Caco-2 (cell line): Measurements from ENCODE around the gene SCAMP4. TPM values are rescaled to one million over a fixed set of nuclear protein-coding genes. Genes with fewer than 3 reads are reported as not detected.

Experiments
- BruUV-seq: library from RNA; stranded (reverse); fragments of 400-500 nt; replicated peaks from 2 replicates; lab custom pipeline; 2021; lab: Mats Ljungman, UMichigan
- CTCF ChIA-PET: fragments of 300-600 bp; sonication (Branson Sonifier 250); formaldehyde crosslinking; loops from one replicate; lab custom pipeline; 2022; ENCODE audit warnings: antibody characterized with exemption; lab: Charles Lee
- POLR2A ChIA-PET: fragments of 300-600 bp; sonication (Branson Sonifier 250); formaldehyde crosslinking; loops from one replicate; lab custom pipeline; 2022; ENCODE audit warnings: antibody characterized with exemption; lab: Charles Lee
- DNase-seq, 2 experiments: peaks; one replicate each; pipeline versions ENCODE4 v3.0.0 to v3.0.0-alpha.2; 2020 to 2022
- H3K27me3 ChIP-seq: replicated peaks from 2 replicates; pipeline ENCODE4 v1.6.0; 2011; ENCODE audit warnings: low read length; ENCODE audit not compliant: control insufficient read depth, insufficient read depth
- H3K36me3 ChIP-seq: 2 replicates; pipeline ENCODE4 v1.5.1; 2011; ENCODE audit warnings: low read length; ENCODE audit not compliant: control insufficient read depth, insufficient read depth
- H3K4me1 ChIP-seq: fragments of 250-450 bp; sonication (Bioruptor Pico); 2 replicates; pipeline ENCODE4 v1.5.1; 2020; ENCODE audit warnings: mild to moderate bottlenecking
- H3K4me3 ChIP-seq: 2 replicates; pipeline ENCODE4 v1.5.1; 2011; ENCODE audit warnings: low read depth, mild to moderate bottlenecking, control low read depth, low read length
- H3K9me3 ChIP-seq: fragments of 250-450 bp; sonication (Bioruptor Pico); 2 replicates; pipeline ENCODE4 v1.5.1; 2020; ENCODE audit warnings: mild to moderate bottlenecking, moderate library complexity
- H3K27ac Mint-ChIP-seq: one replicate; pipeline ENCODE4 v1.8.0; 2022; ENCODE audit warnings: mixed read lengths; ENCODE audit not compliant: unreplicated experiment
- H3K27me3 Mint-ChIP-seq: one replicate; pipeline ENCODE4 v1.8.0; 2022; ENCODE audit warnings: mixed read lengths; ENCODE audit not compliant: insufficient read depth, unreplicated experiment
- H3K36me3 Mint-ChIP-seq: one replicate; pipeline ENCODE4 v1.8.0; 2022; ENCODE audit warnings: mild to moderate bottlenecking, mixed read lengths; ENCODE audit not compliant: insufficient read depth, unreplicated experiment
- H3K4me1 Mint-ChIP-seq: one replicate; pipeline ENCODE4 v1.8.0; 2022; ENCODE audit warnings: low read depth, mixed read lengths; ENCODE audit not compliant: unreplicated experiment
- H3K4me3 Mint-ChIP-seq: one replicate; pipeline ENCODE4 v1.8.0; 2022; ENCODE audit warnings: mild to moderate bottlenecking, moderate library complexity, mixed read lengths; ENCODE audit not compliant: unreplicated experiment
- H3K9me3 Mint-ChIP-seq: one replicate; pipeline ENCODE4 v1.8.0; 2022; ENCODE audit warnings: mixed read lengths; ENCODE audit not compliant: unreplicated experiment
- CTCF ChIP-seq, 2 experiments: fragments of 200-600 bp in 1 of 2; IDR thresholded peaks; 1 replicate in 1 of 2; 2 replicates in 1 of 2; pipeline versions ENCODE4 v1.5.1 to v1.8.0; 2011 to 2022; ENCODE audit warnings: antibody characterized with exemption in 1 of 2, control low read depth in 1 of 2, inconsistent platforms in 1 of 2, low read depth in 1 of 2, low read length in 1 of 2, mild to moderate bottlenecking in 1 of 2, moderate library complexity in 1 of 2; ENCODE audit not compliant: insufficient read depth in 1 of 2, severe bottlenecking in 1 of 2, unreplicated experiment in 1 of 2
- intact Hi-C: fragments of 100-400 bp; cut with micrococcal nuclease; formaldehyde crosslinking; loops from one replicate; pipeline ENCODE4 v1.10.0; 2022; ENCODE audit not compliant: unreplicated experiment
- total RNA-seq: library from RNA; stranded (reverse); gene quantifications from 2 replicates; pipeline ENCODE4 v1.2.3, GENCODE V29; 2022

Gene SCAMP4
- total RNA-seq, 1 experiment from 2014 or later, result 84.1 TPM

GRCh38 chr19:1856698-1857603 is 48.2 kb upstream of the SCAMP4 start:
- POLR2A ChIA-PET, result no interaction called here
- intact Hi-C loops, result no loop called here
- Mint-ChIP-seq H3K36me3 (peaks cover 6% of the 10 kb centered on the region), H3K9me3 (no peaks in the 10 kb centered on the region), H3K27ac (no peak overlapping the region), H3K4me3 (no peak overlapping the region), H3K27me3 (no peaks in the 10 kb centered on the region), H3K4me1 (peaks cover 5% of the 10 kb centered on the region)
- peaks cover 39% of the 10 kb centered on the region for H3K4me1 ChIP-seq
- H3K36me3 ChIP-seq, result no peaks in the 10 kb centered on the region
- no peak for DNase-seq
- H3K4me3 ChIP-seq, result no peak overlapping the region
- TF ChIP-seq CTCF (IDR thresholded peaks at IDR 0.05; ENCODE audit: insufficient read depth in 1 of 2, low read depth in 1 of 2, low read length in 1 of 2, severe bottlenecking in 1 of 2, unreplicated experiment in 1 of 2), result no peak
- no TSS peak for BruUV-seq
- no peaks in the 10 kb centered on the region for H3K27me3 ChIP-seq
- CTCF ChIA-PET, result no interaction called here
- no peaks in the 10 kb centered on the region for H3K9me3 ChIP-seq

- Mint-ChIP-seq H3K4me3 (no peak overlapping the region), H3K4me1 (peaks cover 5% of the 10 kb centered on the region), H3K27me3 (no peaks in the 10 kb centered on the region), H3K27ac (no peak overlapping the region), H3K36me3 (peaks cover 14% of the 10 kb centered on the region), H3K9me3 (no peaks in the 10 kb centered on the region)
- H3K9me3 ChIP-seq, result no peaks in the 10 kb centered on the region
- POLR2A ChIA-PET, result no interaction called here
- peaks cover 39% of the 10 kb centered on the region for H3K4me1 ChIP-seq
- intact Hi-C loops, result no loop called here
- H3K36me3 ChIP-seq, result no peaks in the 10 kb centered on the region
- TF ChIP-seq CTCF (IDR thresholded peaks at IDR 0.05; ENCODE audit: insufficient read depth in 1 of 2, low read depth in 1 of 2, low read length in 1 of 2, severe bottlenecking in 1 of 2, unreplicated experiment in 1 of 2), result no peak
- no peak overlapping the region for H3K4me3 ChIP-seq
- no peak for DNase-seq
- H3K27me3 ChIP-seq, result no peaks in the 10 kb centered on the region
- CTCF ChIA-PET, result no interaction called here
- BruUV-seq, result no TSS peak
Observed at GRCh38 chr19:1857648-1858326, 47.4 kb upstream of the SCAMP4 start.

- Histone ChIP-seq H3K9me3 (no peaks in the 10 kb centered on the region), H3K27me3 (no peaks in the 10 kb centered on the region), H3K4me1 (peaks cover 39% of the 10 kb centered on the region), H3K36me3 (no peaks in the 10 kb centered on the region), H3K4me3 (no peak overlapping the region)
- no peaks in the 10 kb centered on the region for H3K27me3 Mint-ChIP-seq
- H3K9me3 Mint-ChIP-seq, result no peaks in the 10 kb centered on the region
- ChIA-PET CTCF (interaction anchor here (0.6 kb wide), 1 partner anchor 1335 kb away, joined by 6 read pairs; no protein-coding TSS in a partner anchor), POLR2A (no interaction called here)
- no peak for TF ChIP-seq CTCF (IDR thresholded peaks at IDR 0.05; ENCODE audit: insufficient read depth in 1 of 2, low read depth in 1 of 2, low read length in 1 of 2, severe bottlenecking in 1 of 2, unreplicated experiment in 1 of 2)
- H3K36me3 Mint-ChIP-seq, result peaks cover 14% of the 10 kb centered on the region
- no TSS peak for BruUV-seq
- peak overlapping the region; percentile 32 for H3K27ac Mint-ChIP-seq
- no peak for DNase-seq
- peaks cover 5% of the 10 kb centered on the region for H3K4me1 Mint-ChIP-seq
- intact Hi-C loops, result no loop called here
- no peak overlapping the region for H3K4me3 Mint-ChIP-seq
Observed at GRCh38 chr19:1858412-1859081, 46.7 kb upstream of the SCAMP4 start.
